ENCODE measurements around the gene SUMO3. TPM values are rescaled to one million over a fixed set of nuclear protein-coding genes. Genes with fewer than 3 reads are reported as not detected.

SUMO3 gene
- total and polyA plus RNA-seq, 2 donors (not counting 3 experiments of a cell fraction or from before 2014, with no cell fraction given): 102 to 123 TPM

DNA sequence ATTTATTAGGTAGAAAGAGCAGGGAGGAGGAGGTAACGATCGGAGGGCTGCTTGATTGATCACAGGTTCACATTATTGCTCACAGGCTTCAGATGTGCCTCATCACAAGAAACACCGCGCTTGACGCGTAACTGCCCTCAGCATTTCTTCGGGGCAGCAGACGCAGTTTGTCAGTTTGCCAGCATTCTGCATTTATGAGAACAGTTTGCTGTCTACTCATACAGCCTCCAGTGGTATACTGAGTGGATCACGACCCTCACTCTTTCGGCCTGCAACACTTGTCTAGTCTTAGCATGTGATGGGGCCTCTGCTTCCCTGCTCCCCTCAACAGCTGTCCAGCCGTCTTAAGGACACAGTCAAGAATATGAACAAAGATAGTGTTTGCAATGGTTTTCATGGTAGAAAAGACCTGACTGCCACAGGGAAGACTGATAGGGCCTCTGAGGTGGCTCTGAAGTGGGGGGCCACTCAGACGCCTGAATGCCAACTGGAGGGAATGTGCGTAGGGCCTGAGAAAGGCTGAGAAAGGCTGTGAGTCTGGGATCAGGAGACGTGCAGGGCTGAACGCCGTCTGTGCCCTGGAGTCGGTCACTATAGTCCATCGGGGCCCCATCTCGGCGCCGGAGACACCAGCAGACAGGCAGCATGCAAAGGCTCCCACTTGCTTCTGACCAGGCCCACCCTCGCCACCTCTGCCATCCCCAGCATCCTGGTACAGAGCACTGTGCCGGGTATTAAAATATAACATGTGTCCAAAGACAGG lies 61.3 kb downstream of the SUMO3 start:
- Histone ChIP-seq H3K36me3 (ENCODE audit: control insufficient read depth in 2 of 2, extremely low read depth in 1 of 2, insufficient read depth in 2 of 2, low read length in 2 of 2) (no peaks in the 10 kb centered on the region), H3K4me2 (ENCODE audit: insufficient read depth, low read length) (no peak overlapping the region), H3K9me1 (replicated peaks; ENCODE audit: control insufficient read depth, extremely low read depth, insufficient read depth, low read length) (no peaks in the 10 kb centered on the region), H4K20me1 (replicated peaks; ENCODE audit: control insufficient read depth, extremely low read depth, insufficient read depth, low read length) (no peaks in the 10 kb centered on the region), H3K4me1 (ENCODE audit: control insufficient read depth, extremely low read depth, insufficient read depth, low read length) (peaks cover 34% of the 10 kb centered on the region), H3K4me3 (replicated peaks in 1 of 3; ENCODE audit: insufficient read depth in 1 of 3, low read depth in 1 of 3, low read length in 3 of 3) (no peak overlapping the region), H3K27ac (ENCODE audit: insufficient read depth, low read depth, low read length) (no peak overlapping the region), H3K9ac (replicated peaks; ENCODE audit: extremely low read depth, insufficient read depth, low read length) (no peak overlapping the region), H3K79me2 (ENCODE audit: control insufficient read depth, insufficient read depth, low read length) (no peaks in the 10 kb centered on the region), H3K9me3 (replicated peaks; ENCODE audit: control insufficient read depth, insufficient read depth, low read length) (no peaks in the 10 kb centered on the region), H3K27me3 (ENCODE audit: control insufficient read depth in 2 of 2, insufficient read depth in 2 of 2, low read length in 2 of 2) (no peaks in the 10 kb centered on the region), H2AFZ (ENCODE audit: low read depth, low read length) (no peak overlapping the region)
- dilution Hi-C loops (cut with MboI; ENCODE audit: extremely low pct_ligation_motif_present, low sequenced_read_pairs) (no loop called here), intact Hi-C loops (cut with micrococcal nuclease) (no loop called here)
- no peak for TF ChIP-seq POLR2A (IDR thresholded peaks at IDR 0.05; ENCODE audit: low read depth, low read length)
- no peak for FAIRE-seq
- POLR2A ChIA-PET: no interaction called here
- DNase-seq (ENCODE audit: low read depth, low spot score): no peak
- CTCF ChIA-PET: interaction anchor here (1.5 kb wide), 1 partner anchor 37 kb away, joined by 4 read pairs; no protein-coding TSS in a partner anchor
- no TSS peak for BruUV-seq (replicated peaks)

Other genes with a start within 250 kb of the SUMO3 start
- gene KRTAP10-4, start 244.3 kb downstream of the SUMO3 start, total RNA-seq: not detected in 2 replicates
- not detected in 2 replicates for gene KRTAP10-4, start 244.3 kb downstream of the SUMO3 start, polyA plus RNA-seq
- gene KRTAP10-5, start 237.5 kb downstream of the SUMO3 start, total RNA-seq: not detected in 2 replicates
- not detected in 2 replicates for gene KRTAP10-5, start 237.5 kb downstream of the SUMO3 start, polyA plus RNA-seq
- not detected in 2 replicates for gene KRTAP10-6, start 225.6 kb downstream of the SUMO3 start, total RNA-seq
- gene KRTAP10-6, start 225.6 kb downstream of the SUMO3 start, polyA plus RNA-seq: not detected in 2 replicates
- gene KRTAP10-7, start 217.5 kb downstream of the SUMO3 start, total RNA-seq: not detected in 2 replicates
- gene KRTAP10-7, start 217.5 kb downstream of the SUMO3 start, polyA plus RNA-seq: not detected in 2 replicates
- gene KRTAP10-8, start 206.0 kb downstream of the SUMO3 start, total RNA-seq: not detected in 2 replicates
- gene KRTAP10-8, start 206.0 kb downstream of the SUMO3 start, polyA plus RNA-seq: not detected in 2 replicates
- gene KRTAP10-9, start 191.0 kb downstream of the SUMO3 start, total RNA-seq: not detected in 2 replicates
- not detected in 2 replicates for gene KRTAP10-9, start 191.0 kb downstream of the SUMO3 start, polyA plus RNA-seq
- not detected in 2 replicates for gene KRTAP10-10, start 180.7 kb downstream of the SUMO3 start, total RNA-seq
- not detected in 2 replicates for gene KRTAP10-10, start 180.7 kb downstream of the SUMO3 start, polyA plus RNA-seq
- not detected in 2 replicates for gene KRTAP10-11, start 171.6 kb downstream of the SUMO3 start, total RNA-seq
- gene KRTAP10-11, start 171.6 kb downstream of the SUMO3 start, polyA plus RNA-seq: not detected in 2 replicates
- gene KRTAP12-4, start 163.4 kb downstream of the SUMO3 start, total RNA-seq: not detected in 2 replicates
- gene KRTAP12-4, start 163.4 kb downstream of the SUMO3 start, polyA plus RNA-seq: not detected in 2 replicates
- gene KRTAP12-3, start 160.1 kb downstream of the SUMO3 start, total RNA-seq: not detected in 2 replicates
- not detected in 2 replicates for gene KRTAP12-3, start 160.1 kb downstream of the SUMO3 start, polyA plus RNA-seq
- not detected in 2 replicates for gene KRTAP12-2, start 151.1 kb downstream of the SUMO3 start, total RNA-seq
- gene KRTAP12-2, start 151.1 kb downstream of the SUMO3 start, polyA plus RNA-seq: not detected in 2 replicates
- gene KRTAP12-1, start 135.9 kb downstream of the SUMO3 start, total RNA-seq: not detected in 2 replicates
- not detected in 2 replicates for gene KRTAP12-1, start 135.9 kb downstream of the SUMO3 start, polyA plus RNA-seq
- not detected in 2 replicates for gene KRTAP10-12, start 120.9 kb downstream of the SUMO3 start, total RNA-seq
- gene KRTAP10-12, start 120.9 kb downstream of the SUMO3 start, polyA plus RNA-seq: not detected in 2 replicates
- gene TSPEAR, start 106.5 kb downstream of the SUMO3 start, total RNA-seq: not detected in 2 replicates
- 0.01 TPM in 1 of 2 replicates, not detected in the other for gene TSPEAR, start 106.5 kb downstream of the SUMO3 start, polyA plus RNA-seq
- 114 and 117 TPM in 2 replicates for gene UBE2G2, start 16.2 kb downstream of the SUMO3 start, total RNA-seq
- gene UBE2G2, start 16.2 kb downstream of the SUMO3 start, polyA plus RNA-seq: 86.4 and 95.0 TPM in 2 replicates
- gene PTTG1IP, start 55.6 kb upstream of the SUMO3 start, total RNA-seq: 406 and 415 TPM in 2 replicates
- 313 and 342 TPM in 2 replicates for gene PTTG1IP, start 55.6 kb upstream of the SUMO3 start, polyA plus RNA-seq
- gene ITGB2, start 102.8 kb upstream of the SUMO3 start, total RNA-seq: 0.65 and 0.91 TPM in 2 replicates
- 0.39 and 0.59 TPM in 2 replicates for gene ITGB2, start 102.8 kb upstream of the SUMO3 start, polyA plus RNA-seq
- 46.4 and 50.6 TPM in 2 replicates for gene SLX9, start 122.0 kb upstream of the SUMO3 start, total RNA-seq
- 27.0 and 27.7 TPM in 2 replicates for gene SLX9, start 122.0 kb upstream of the SUMO3 start, polyA plus RNA-seq

Data from endothelial cell of umbilical vein (primary cell).